Activated naive CD4-positive, alpha-beta T cell treated with anti-CD3 and anti-CD28 coated beads for 36 hours (primary cell): ENCODE results near the gene MALSU1. TPM values are rescaled to one million over a fixed set of nuclear protein-coding genes. Genes with fewer than 3 reads are reported as not detected.
A peak's percentile ranks its signal among the peaks of the same experiment; 100 is the strongest.

ENCODE experiments used
- CTCF ChIA-PET: fragments of 350-600 bp; sonication (Branson Sonifier 250); formaldehyde crosslinking; loops from one replicate; lab custom pipeline; 2021; ENCODE audit warnings: antibody characterized with exemption; lab: Charles Lee
- DNase-seq: peaks from one replicate; pipeline ENCODE4 v3.0.0-alpha.2; 2020
- H3K27ac Mint-ChIP-seq: one replicate; pipeline ENCODE4 v1.8.0; 2021; ENCODE audit warnings: mild to moderate bottlenecking, mixed read lengths
- H3K27me3 Mint-ChIP-seq: one replicate; pipeline ENCODE4 v1.8.0; 2021; ENCODE audit warnings: low read depth, mixed read lengths
- H3K36me3 Mint-ChIP-seq: one replicate; pipeline ENCODE4 v1.8.0; 2021; ENCODE audit warnings: low read depth, mixed read lengths
- H3K4me1 Mint-ChIP-seq: one replicate; pipeline ENCODE4 v1.8.0; 2021; ENCODE audit warnings: low read depth, mixed read lengths
- H3K4me3 Mint-ChIP-seq: one replicate; pipeline ENCODE4 v1.8.0; 2021; ENCODE audit warnings: mild to moderate bottlenecking, moderate library complexity, mixed read lengths
- H3K9me3 Mint-ChIP-seq: one replicate; pipeline ENCODE4 v1.8.0; 2021; ENCODE audit warnings: mixed read lengths
- intact Hi-C: fragments of 100-400 bp; cut with micrococcal nuclease; formaldehyde crosslinking; loops from one replicate; pipeline ENCODE4 v1.15.1; 2023
- total RNA-seq, 2 experiments: library from RNA; stranded (reverse); gene quantifications; one replicate each; pipeline ENCODE4 v1.2.3, GENCODE V29; 2021

Gene MALSU1
- total RNA-seq, 2 experiments from 2014 or later = 98.4 to 101 TPM

GRCh38 chr7:23338863-23339262 lies 39.7 kb downstream of the MALSU1 start:
- no peaks in the 10 kb centered on the region for H3K9me3 Mint-ChIP-seq
- DNase-seq = no peak
- CTCF ChIA-PET = interaction anchor here (0.6 to 2.7 kb wide), 2 partner anchors 18 to 66 kb away, joined by 3 to 9 read pairs; no protein-coding TSS in a partner anchor
- H3K4me3 Mint-ChIP-seq = no peak overlapping the region
- H3K36me3 Mint-ChIP-seq = no peaks in the 10 kb centered on the region
- intact Hi-C loops = no loop called here
- no peaks in the 10 kb centered on the region for H3K27me3 Mint-ChIP-seq
- no peak overlapping the region for H3K27ac Mint-ChIP-seq
- H3K4me1 Mint-ChIP-seq = no peaks in the 10 kb centered on the region

GRCh38 chr7:23341846-23342598 lies 42.9 kb downstream of the MALSU1 start:
- intact Hi-C loops = no loop called here
- Mint-ChIP-seq H3K4me1 (peaks cover 19% of the 10 kb centered on the region), H3K4me3 (no peak overlapping the region), H3K27ac (no peak overlapping the region), H3K27me3 (no peaks in the 10 kb centered on the region), H3K36me3 (no peaks in the 10 kb centered on the region), H3K9me3 (no peaks in the 10 kb centered on the region)
- DNase-seq = no peak
- CTCF ChIA-PET = interaction anchor here (1.6 kb wide), 1 partner anchor 44 kb away, joined by 3 read pairs; no protein-coding TSS in a partner anchor

- no peaks in the 10 kb centered on the region for H3K27me3 Mint-ChIP-seq
- no peaks in the 10 kb centered on the region for H3K9me3 Mint-ChIP-seq
- intact Hi-C loops = no loop called here
- peaks cover 30% of the 10 kb centered on the region for H3K4me1 Mint-ChIP-seq
- CTCF ChIA-PET = interaction anchor here (1.1 to 1.6 kb wide), 2 partner anchors 15 to 43 kb away, joined by 3 to 5 read pairs; no protein-coding TSS in a partner anchor
- no peak overlapping the region for H3K27ac Mint-ChIP-seq
- no peak for DNase-seq
- H3K4me3 Mint-ChIP-seq = no peak overlapping the region
- no peaks in the 10 kb centered on the region for H3K36me3 Mint-ChIP-seq
These were observed 44.0 kb downstream of the MALSU1 start for GRCh38 chr7:23343102-23343501.

- no peaks in the 10 kb centered on the region for H3K9me3 Mint-ChIP-seq
- no peak for DNase-seq
- H3K27ac Mint-ChIP-seq = no peak overlapping the region
- intact Hi-C loops = no loop called here
- no peak overlapping the region for H3K4me3 Mint-ChIP-seq
- H3K4me1 Mint-ChIP-seq = peaks cover 30% of the 10 kb centered on the region
- H3K36me3 Mint-ChIP-seq = no peaks in the 10 kb centered on the region
- no peaks in the 10 kb centered on the region for H3K27me3 Mint-ChIP-seq
- CTCF ChIA-PET = interaction anchor here (1.1 to 1.2 kb wide), 2 partner anchors 14 kb away, joined by 3 to 5 read pairs; no protein-coding TSS in a partner anchor
These were observed 44.8 kb downstream of the MALSU1 start for GRCh38 chr7:23343806-23344475.

- DNase-seq = no peak
- H3K27me3 Mint-ChIP-seq = no peaks in the 10 kb centered on the region
- CTCF ChIA-PET = interaction anchor here (0.7 to 3.4 kb wide), 12 partner anchors 9 to 86 kb away, joined by 3 to 17 read pairs (median 4); partner anchors contain the start of gene MALSU1
These were observed 46.5 kb downstream of the MALSU1 start for GRCh38 chr7:23345601-23346000.

GRCh38 chr7:23346316-23346715 lies 47.2 kb downstream of the MALSU1 start:
- Mint-ChIP-seq H3K4me3 (peak overlapping the region; percentile 68), H3K9me3 (no peaks in the 10 kb centered on the region), H3K36me3 (no peaks in the 10 kb centered on the region), H3K27me3 (no peaks in the 10 kb centered on the region), H3K4me1 (peaks cover 30% of the 10 kb centered on the region), H3K27ac (peak overlapping the region; percentile 81)
- intact Hi-C loops = loop anchor here (1.0 kb wide), 7 partner anchors 27 to 249 kb away; partner anchors contain the start of gene MALSU1
- CTCF ChIA-PET = interaction anchor here (0.7 to 3.4 kb wide), 8 partner anchors 10 to 86 kb away, joined by 3 to 17 read pairs (median 6); partner anchors contain the start of gene MALSU1
- DNase-seq = peak; percentile 28

More at GRCh38 chr7:23345601-23346000, 46.5 kb downstream of the MALSU1 start:
- H3K4me1 Mint-ChIP-seq = peaks cover 30% of the 10 kb centered on the region
- H3K36me3 Mint-ChIP-seq = no peaks in the 10 kb centered on the region
- no peak overlapping the region for H3K4me3 Mint-ChIP-seq
- H3K27ac Mint-ChIP-seq = peak overlapping the region; percentile 81
- intact Hi-C loops = no loop called here
- H3K9me3 Mint-ChIP-seq = no peaks in the 10 kb centered on the region

GRCh38 chr7:23347033-23347681 lies 48.0 kb downstream of the MALSU1 start:
- no peak for DNase-seq
- no peaks in the 10 kb centered on the region for H3K9me3 Mint-ChIP-seq
- H3K36me3 Mint-ChIP-seq = no peaks in the 10 kb centered on the region
- H3K4me3 Mint-ChIP-seq = peak overlapping the region; percentile 31
- H3K27ac Mint-ChIP-seq = peak overlapping the region; percentile 64
- peaks cover 32% of the 10 kb centered on the region for H3K4me1 Mint-ChIP-seq
- no peaks in the 10 kb centered on the region for H3K27me3 Mint-ChIP-seq
- CTCF ChIA-PET = interaction anchor here (0.5 to 3.4 kb wide), 8 partner anchors 11 to 361 kb away, joined by 3 to 17 read pairs (median 4); partner anchors contain the start of genes IGF2BP3 and MALSU1
- intact Hi-C loops = no loop called here

GRCh38 chr7:23347682-23348180 lies 48.6 kb downstream of the MALSU1 start:
- intact Hi-C loops = no loop called here
- Mint-ChIP-seq H3K4me1 (peaks cover 32% of the 10 kb centered on the region), H3K9me3 (no peaks in the 10 kb centered on the region), H3K4me3 (peak overlapping the region; percentile 8), H3K27ac (peak overlapping the region; percentile 64), H3K27me3 (no peaks in the 10 kb centered on the region), H3K36me3 (no peaks in the 10 kb centered on the region)
- DNase-seq = peak; percentile 20
- CTCF ChIA-PET = interaction anchor here (0.9 to 3.4 kb wide), 6 partner anchors 48 to 196 kb away, joined by 3 to 17 read pairs (median 4); partner anchors contain the start of genes IGF2BP3 and MALSU1

- intact Hi-C loops = no loop called here
- CTCF ChIA-PET = interaction anchor here (1.0 to 2.4 kb wide), 4 partner anchors 9 to 114 kb away, joined by 5 to 13 read pairs (median 8); no protein-coding TSS in a partner anchor
These were observed 50.5 kb downstream of the MALSU1 start for GRCh38 chr7:23349484-23350157.

GRCh38 chr7:23350466-23350865 lies 51.3 kb downstream of the MALSU1 start:
- CTCF ChIA-PET = interaction anchor here (1.0 to 2.4 kb wide), 4 partner anchors 8 to 113 kb away, joined by 5 to 13 read pairs (median 8); no protein-coding TSS in a partner anchor
- no peaks in the 10 kb centered on the region for H3K27me3 Mint-ChIP-seq
- H3K9me3 Mint-ChIP-seq = no peaks in the 10 kb centered on the region
- peaks cover 26% of the 10 kb centered on the region for H3K4me1 Mint-ChIP-seq
- no peaks in the 10 kb centered on the region for H3K36me3 Mint-ChIP-seq
- no peak overlapping the region for H3K4me3 Mint-ChIP-seq
- DNase-seq = no peak
- no peak overlapping the region for H3K27ac Mint-ChIP-seq
- intact Hi-C loops = no loop called here

More at GRCh38 chr7:23349484-23350157, 50.5 kb downstream of the MALSU1 start:
- no peak for DNase-seq
- Mint-ChIP-seq H3K4me3 (no peak overlapping the region), H3K4me1 (peaks cover 32% of the 10 kb centered on the region), H3K27ac (no peak overlapping the region), H3K27me3 (no peaks in the 10 kb centered on the region), H3K9me3 (no peaks in the 10 kb centered on the region), H3K36me3 (no peaks in the 10 kb centered on the region)

GRCh38 chr7:23353172-23353571 lies 54.0 kb downstream of the MALSU1 start:
- Mint-ChIP-seq H3K4me1 (peaks cover 16% of the 10 kb centered on the region), H3K9me3 (no peaks in the 10 kb centered on the region), H3K27ac (no peak overlapping the region), H3K4me3 (no peak overlapping the region), H3K27me3 (no peaks in the 10 kb centered on the region), H3K36me3 (no peaks in the 10 kb centered on the region)
- DNase-seq = no peak
- intact Hi-C loops = no loop called here
- CTCF ChIA-PET = interaction anchor here (3.2 kb wide), 1 partner anchor 80 kb away, joined by 19 read pairs; no protein-coding TSS in a partner anchor
